Ishikawa (cell line): ENCODE data around the gene ZBTB20.

Experiments
- CREB1 ChIP-seq: IDR thresholded peaks from 2 replicates; pipeline ENCODE4 v1.6.1; 2012; ENCODE audit warnings: low read depth
- EP300 ChIP-seq: IDR thresholded peaks from 2 replicates; pipeline ENCODE4 v1.6.1; 2012; ENCODE audit warnings: borderline replicate concordance
- MAX ChIP-seq: IDR thresholded peaks from 2 replicates; pipeline ENCODE4 v1.6.1; 2012
- TAF1 ChIP-seq: IDR thresholded peaks from 2 replicates; pipeline ENCODE4 v1.6.1; 2012; ENCODE audit warnings: low read depth, mild to moderate bottlenecking

GRCh38 chr3:114455432-114455831, 691.7 kb downstream of the ZBTB20 start:
- TF ChIP-seq CREB1 (no peak), TAF1 (no peak), MAX (no peak), EP300 (no peak)
